ENCODE data around the gene SLC35B1. TPM values are rescaled to one million over a fixed set of nuclear protein-coding genes. Genes with fewer than 3 reads are reported as not detected.

Gene SLC35B1
- total RNA-seq = 10 to 100 TPM; 16.2 to 57.4 (median 42.2) TPM

GRCh38 chr17:49707608-49708514, at the start of gene SLC35B1:
Gene SLC35B1, minus strand, starts transcription at chr17:49707964. Its CDS starts 131 bp downstream, at chr17:49707833.
- H3K9me3 ChIP-seq = no peaks in the 10 kb centered on the region

GRCh38 chr17:49757151-49757777, 49.5 kb upstream of the SLC35B1 start:
- DNase-seq = no peak
- no peak for TF ChIP-seq EP300 (IDR thresholded peaks at IDR 0.05)
- no peak for TF ChIP-seq CTCF (IDR thresholded peaks at IDR 0.05)
- no peak for TF ChIP-seq POLR2A (IDR thresholded peaks at IDR 0.05)
- TF ChIP-seq POLR2AphosphoS5 (IDR thresholded peaks at IDR 0.05) = no peak
- 76 to 90% methylated on average over 5 to 6 of the region's 6 CpGs for WGBS, 2 donors
- H3K4me1 ChIP-seq = peaks cover 3 to 30% (median 19%) of the 10 kb centered on the region in 4 donors
- no peaks in the 10 kb centered on the region for H3K27me3 ChIP-seq
- H3K9me3 ChIP-seq = no peaks in the 10 kb centered on the region
- ATAC-seq (ENCODE audit: low FRiP score in 2 of 2) = no peak
- peak overlapping the region in 1 of 4 donors; percentile 30 for H3K27ac ChIP-seq
- H3K4me3 ChIP-seq = no peak overlapping the region
- H3K36me3 ChIP-seq = no peaks in the 10 kb centered on the region

More at GRCh38 chr17:49707608-49708514, at the start of gene SLC35B1:
- WGBS, 2 donors = 0 to 1% methylated on average over 11 to 48 of the region's 53 CpGs
- peak within 1 kb of the TSS; percentile 93 to 97 (median 96) for H3K27ac ChIP-seq
- H3K27me3 ChIP-seq = no peaks in the 10 kb centered on the region
- peak within 1 kb of the TSS; percentile 75 to 100 (median 96) for H3K4me3 ChIP-seq
- TF ChIP-seq POLR2AphosphoS5 (IDR thresholded peaks at IDR 0.05) (peak; percentile 78 to 88), POLR2A (IDR thresholded peaks at IDR 0.05) (peak in 3 of 4 donors; percentile 60 to 72 (median 68)), EP300 (IDR thresholded peaks at IDR 0.05) (peak in 1 of 4 donors; percentile 1), CTCF (IDR thresholded peaks at IDR 0.05) (peak; percentile 62 to 77 (median 70))
- peaks cover 20 to 50% (median 34%) of the 10 kb centered on the region in 4 donors for H3K36me3 ChIP-seq
- DNase-seq (peak; percentile 94 to 99), ATAC-seq (ENCODE audit: low FRiP score in 2 of 2) (peak; percentile 99 to 100)
- H3K4me1 ChIP-seq = peaks cover 19 to 33% (median 25%) of the 10 kb centered on the region in 4 donors

GRCh38 chr17:49756323-49757150, 48.8 kb upstream of the SLC35B1 start:
- TF ChIP-seq POLR2AphosphoS5 (IDR thresholded peaks at IDR 0.05) (no peak), EP300 (IDR thresholded peaks at IDR 0.05) (no peak), POLR2A (IDR thresholded peaks at IDR 0.05) (no peak), CTCF (IDR thresholded peaks at IDR 0.05) (no peak)
- Histone ChIP-seq H3K9me3 (no peaks in the 10 kb centered on the region), H3K4me3 (no peak overlapping the region), H3K27ac (peak overlapping the region in 1 of 4 donors; percentile 56), H3K36me3 (no peaks in the 10 kb centered on the region), H3K4me1 (peaks cover 3 to 30% (median 15%) of the 10 kb centered on the region in 4 donors), H3K27me3 (no peaks in the 10 kb centered on the region)
- no peak for DNase-seq
- no peak for ATAC-seq (ENCODE audit: low FRiP score in 2 of 2)
- 87% methylated on average over 8 to 9 of the region's 9 CpGs for WGBS, 2 donors

GRCh38 chr17:49755663-49756283, 48.0 kb upstream of the SLC35B1 start:
- no peak for TF ChIP-seq CTCF (IDR thresholded peaks at IDR 0.05)
- no peak for TF ChIP-seq POLR2AphosphoS5 (IDR thresholded peaks at IDR 0.05)
- TF ChIP-seq EP300 (IDR thresholded peaks at IDR 0.05) = peak in 1 of 4 donors; percentile 16
- peak in 1 of 4 donors; percentile 13 for TF ChIP-seq POLR2A (IDR thresholded peaks at IDR 0.05)
- H3K9me3 ChIP-seq = no peaks in the 10 kb centered on the region
- DNase-seq (peak in 1 of 2 donors; percentile 59), ATAC-seq (ENCODE audit: low FRiP score in 2 of 2) (peak in 1 of 2 donors; percentile 84)
- H3K36me3 ChIP-seq = no peaks in the 10 kb centered on the region
- peak overlapping the region; percentile 34 to 56 (median 42) for H3K27ac ChIP-seq
- H3K4me1 ChIP-seq = peaks cover 3 to 30% (median 10%) of the 10 kb centered on the region in 4 donors
- WGBS, 2 donors = 61 to 73% methylated on average over 4 of the region's 4 CpGs
- H3K27me3 ChIP-seq = no peaks in the 10 kb centered on the region
- no peak overlapping the region for H3K4me3 ChIP-seq
